H1 (cell line): ENCODE data around the gene PDE4D. TPM values are rescaled to one million over a fixed set of nuclear protein-coding genes. Genes with fewer than 3 reads are reported as not detected.

ENCODE experiments used
- CTCF ChIA-PET: fragments of 300-600 bp; sonication (Branson Sonifier 250); formaldehyde crosslinking; loops from one replicate; lab custom pipeline; 2021; ENCODE audit not compliant: partially characterized antibody; lab: Charles Lee
- POLR2A ChIA-PET: fragments of 300-600 bp; sonication (Branson Sonifier 250); formaldehyde crosslinking; loops from one replicate; lab custom pipeline; 2021; ENCODE audit warnings: inconsistent platforms; ENCODE audit not compliant: partially characterized antibody; lab: Charles Lee
- DNase-seq, 2 experiments: peaks; one replicate each; pipeline versions ENCODE4 v3.0.0 to v3.0.0-alpha.2; 2010 to 2022; ENCODE audit warnings: low spot score in 2 of 2, low read depth in 1 of 2, mixed read lengths in 1 of 2
- FAIRE-seq: peaks from 2 replicates; lab custom pipeline; 2011; peaks lifted over from hg19 to GRCh38; lab: Jason Lieb, UNC
- H2AFZ ChIP-seq: 2 replicates; pipeline ENCODE4 v1.8.1; 2012; ENCODE audit warnings: low read length, inconsistent platforms
- H2AK5ac ChIP-seq: 2 replicates; pipeline ENCODE4 v1.6.1; 2013; ENCODE audit warnings: low read depth, low read length
- H2BK120ac ChIP-seq: replicated peaks from 2 replicates; pipeline ENCODE3; 2013; ENCODE audit warnings: low read depth, low read length, inconsistent platforms
- H2BK12ac ChIP-seq: 2 replicates; pipeline ENCODE4 v1.6.1; 2013; ENCODE audit warnings: low read depth, low read length
- H2BK15ac ChIP-seq: 2 replicates; pipeline ENCODE4 v1.6.1; 2013; ENCODE audit warnings: low read length
- H2BK20ac ChIP-seq: 2 replicates; pipeline ENCODE4 v1.6.1; 2013; ENCODE audit warnings: low read length
- H2BK5ac ChIP-seq: 2 replicates; pipeline ENCODE4 v1.6.1; 2013; ENCODE audit warnings: low read depth, low read length
- H3K14ac ChIP-seq: 2 replicates; pipeline ENCODE4 v1.6.1; 2013; ENCODE audit warnings: inconsistent platforms; ENCODE audit not compliant: insufficient read length
- H3K18ac ChIP-seq: 2 replicates; pipeline ENCODE4 v1.6.1; 2013; ENCODE audit warnings: low read length; ENCODE audit errors: extremely low read depth
- H3K23ac ChIP-seq: 2 replicates; pipeline ENCODE4 v1.6.1; 2013; ENCODE audit warnings: inconsistent platforms; ENCODE audit not compliant: insufficient read length
- H3K23me2 ChIP-seq: 2 replicates; pipeline ENCODE4 v1.6.1; 2013; ENCODE audit warnings: low read depth, low read length
- H3K27ac ChIP-seq: 2 replicates; pipeline ENCODE4 v1.6.1; 2011; ENCODE audit warnings: low read depth, low read length, inconsistent platforms
- H3K27me3 ChIP-seq, 4 experiments: replicated peaks in 1 of 4; 1 replicate in 1 of 4; 2 replicates in 3 of 4; pipeline versions ENCODE4 v1.6.1 to v1.8.1; 2011 to 2013; ENCODE audit warnings: low read length in 3 of 4, mild to moderate bottlenecking in 3 of 4, inconsistent platforms in 2 of 4, mixed read lengths in 2 of 4, moderate library complexity in 1 of 4; ENCODE audit not compliant: control insufficient read depth in 3 of 4, insufficient read depth in 3 of 4; ENCODE audit errors: extremely low read depth in 1 of 4
- H3K36me3 ChIP-seq, 4 experiments: 2 replicates each; pipeline versions ENCODE4 v1.6.1 to v1.8.1; 2011 to 2013; ENCODE audit warnings: mild to moderate bottlenecking in 4 of 4, low read length in 3 of 4, moderate library complexity in 2 of 4, control low read depth in 1 of 4, inconsistent platforms in 1 of 4; ENCODE audit not compliant: insufficient read depth in 4 of 4, control insufficient read depth in 2 of 4
- H3K4ac ChIP-seq: replicated peaks from 2 replicates; pipeline ENCODE3; 2013; ENCODE audit warnings: low read length, low read depth, mixed read lengths, inconsistent platforms; ENCODE audit not compliant: insufficient read length
- H3K4me1 ChIP-seq, 4 experiments: replicated peaks in 1 of 4; 1 replicate in 1 of 4; 2 replicates in 3 of 4; pipeline versions ENCODE4 v1.6.1 to v1.8.1; 2011 to 2013; ENCODE audit warnings: low read length in 3 of 4, inconsistent platforms in 2 of 4, mixed read lengths in 1 of 4; ENCODE audit not compliant: insufficient read depth in 4 of 4, control insufficient read depth in 3 of 4
- H3K4me2 ChIP-seq, 2 experiments: 2 replicates each; pipeline versions ENCODE4 v1.6.1 to v1.8.1; 2011 to 2013; ENCODE audit warnings: low read depth in 2 of 2, low read length in 2 of 2, control low read depth in 1 of 2, inconsistent platforms in 1 of 2, mild to moderate bottlenecking in 1 of 2; ENCODE audit not compliant: insufficient read depth in 1 of 2
- H3K4me3 ChIP-seq, 4 experiments: fragments of 200-600, 300-600 bp in 1 of 4; sonication (generic), shearing (Covaris generic), sonication (Bioruptor Twin) in 1 of 4; 2 replicates each; pipeline versions ENCODE4 v1.5.1 to v1.8.1; 2011 to 2016; ENCODE audit warnings: low read length in 4 of 4, low read depth in 3 of 4, control low read depth in 2 of 4, inconsistent platforms in 2 of 4, mild to moderate bottlenecking in 2 of 4, mixed read lengths in 1 of 4, moderate library complexity in 1 of 4; ENCODE audit not compliant: insufficient read depth in 2 of 4; ENCODE audit errors: extremely low read depth in 1 of 4
- H3K56ac ChIP-seq: replicated peaks from 2 replicates; pipeline ENCODE3; 2013; ENCODE audit warnings: low read depth, mild to moderate bottlenecking, mixed read lengths, low read length, inconsistent platforms; ENCODE audit not compliant: insufficient read length
- H3K79me1 ChIP-seq: 2 replicates; pipeline ENCODE4 v1.6.1; 2013; ENCODE audit warnings: low read depth, low read length, control low read depth
- H3K79me2 ChIP-seq, 2 experiments: 2 replicates each; pipeline versions ENCODE4 v1.6.1 to v1.8.1; 2012 to 2013; ENCODE audit warnings: low read length in 2 of 2, mild to moderate bottlenecking in 2 of 2, inconsistent platforms in 1 of 2; ENCODE audit not compliant: insufficient read depth in 2 of 2, control insufficient read depth in 1 of 2
- H3K9ac ChIP-seq, 4 experiments: replicated peaks in 1 of 4; 1 replicate in 1 of 4; 2 replicates in 3 of 4; pipeline versions ENCODE4 v1.6.1 to v1.8.1; 2011 to 2013; ENCODE audit warnings: low read depth in 3 of 4, low read length in 3 of 4, control low read depth in 2 of 4, mild to moderate bottlenecking in 2 of 4, moderate library complexity in 2 of 4, inconsistent platforms in 1 of 4; ENCODE audit errors: extremely low read depth in 1 of 4
- H3K9me3 ChIP-seq, 2 experiments: 2 replicates each; pipeline versions ENCODE4 v1.6.1 to v1.8.1; 2012 to 2013; ENCODE audit warnings: mild to moderate bottlenecking in 2 of 2, moderate library complexity in 2 of 2, control low read depth in 1 of 2, inconsistent platforms in 1 of 2, low read depth in 1 of 2, low read length in 1 of 2, mixed read lengths in 1 of 2; ENCODE audit not compliant: insufficient read depth in 2 of 2
- H4K20me1 ChIP-seq, 2 experiments: replicated peaks in 1 of 2; 2 replicates each; pipeline versions ENCODE3 to v1.8.1; 2011 to 2013; ENCODE audit warnings: inconsistent platforms in 2 of 2, low read length in 2 of 2, mild to moderate bottlenecking in 1 of 2; ENCODE audit not compliant: insufficient read depth in 2 of 2, control insufficient read depth in 1 of 2
- H4K5ac ChIP-seq: 2 replicates; pipeline ENCODE4 v1.6.1; 2013; ENCODE audit warnings: low read length, low read depth, mixed read lengths, inconsistent platforms; ENCODE audit not compliant: insufficient read length
- H4K8ac ChIP-seq: 2 replicates; pipeline ENCODE4 v1.8.0; 2013; ENCODE audit warnings: mild to moderate bottlenecking, moderate library complexity, low read length, inconsistent platforms; ENCODE audit not compliant: insufficient read depth; ENCODE audit errors: extremely low read depth
- H4K91ac ChIP-seq: replicated peaks from 2 replicates; pipeline ENCODE3; 2013; ENCODE audit warnings: low read length, mixed read lengths, inconsistent platforms; ENCODE audit not compliant: insufficient read length
- CHD1 ChIP-seq: IDR thresholded peaks from 2 replicates; pipeline ENCODE4 v1.6.1; 2012; ENCODE audit warnings: low read depth, low read length, improper control_type of control experiment
- CHD2 ChIP-seq: IDR thresholded peaks from 2 replicates; pipeline ENCODE4 v1.6.1; 2012; ENCODE audit warnings: low read length, improper control_type of control experiment
- RBBP5 ChIP-seq: IDR thresholded peaks from 2 replicates; pipeline ENCODE4 v1.7.1; 2012; ENCODE audit warnings: low read depth, mild to moderate bottlenecking, inconsistent platforms, low read length, moderate library complexity, borderline replicate concordance
- WGBS, 2 experiments: shearing (Covaris generic) in 1 of 2; methylation state at CpG; one replicate each; pipeline versions ENCODE4 v1.1.6 to v1.1.7; 2013 to 2015; ENCODE audit warnings: low lambda C conversion rate in 2 of 2, mixed read lengths in 2 of 2, inconsistent platforms in 1 of 2, low coverage in 1 of 2, missing lambda C conversion rate in 1 of 2; ENCODE audit not compliant: insufficient replicate concordance in 2 of 2, insufficient coverage in 1 of 2, insufficient read length in 1 of 2; ENCODE audit errors: extremely low coverage in 1 of 2, missing lambda C conversion rate in 1 of 2; 5-methylcytosine and 5-hydroxymethylcytosine counted together
- polyA plus RNA-seq, 7 experiments: library from polyadenylated mRNA; depleted of rRNA in 3 of 7; stranded (reverse) in 5 of 7; unstranded in 2 of 7; fragments of >200 nt in 5 of 7; fragments of 200-250 nt in 2 of 7; gene quantifications; 1 replicate in 5 of 7; 2 replicates in 1 of 7; 4 replicates in 1 of 7; pipeline versions ENCODE4 v1.2.1 to v1.2.3, GENCODE V29; 2011 to 2013; ENCODE audit warnings: missing spikeins in 2 of 7, mixed read lengths in 2 of 7
- total RNA-seq: library from RNA; stranded (reverse); fragmentation: NEBNext Ultra II Directional; extraction: Animal tissue kit (Norgen Biotek cat#: 25700); gene quantifications from 2 replicates; pipeline ENCODE4 v1.2.1, GENCODE V29; 2021

Gene PDE4D
- total and polyA plus RNA-seq, 2 of the 8 experiments (the other 6 are each of a cell fraction or from before 2014, with no cell fraction given), result 2.3 to 3.7 TPM

GRCh38 chr5:59843511-59844213, 49.9 kb downstream of the PDE4D start:
- no peak overlapping the region for H3K56ac ChIP-seq
- no peak overlapping the region for H2BK20ac ChIP-seq
- no peak overlapping the region for H3K18ac ChIP-seq
- no peak overlapping the region for H3K23ac ChIP-seq
- no peak overlapping the region for H2BK5ac ChIP-seq
- TF ChIP-seq RBBP5, result no peak
- no peak for TF ChIP-seq CHD2
- no peak for TF ChIP-seq CHD1
- TF ChIP-seq, all 59 proteins: peak for 0
- Histone ChIP-seq H4K8ac (no peak overlapping the region), H3K27me3 (no peaks in the 10 kb centered on the region), H3K4me3 (no peak overlapping the region), H3K23me2 (no peaks in the 10 kb centered on the region), H3K27ac (no peak overlapping the region), H2BK12ac (no peak overlapping the region), H2AK5ac (no peak overlapping the region), H3K9ac (no peak overlapping the region), H3K4me1 (no peaks in the 10 kb centered on the region), H3K4ac (no peak overlapping the region), H3K79me2 (no peaks in the 10 kb centered on the region), H3K9me3 (no peaks in the 10 kb centered on the region), H4K5ac (no peak overlapping the region), H3K14ac (no peak overlapping the region), H4K20me1 (no peaks in the 10 kb centered on the region), H4K91ac (no peak overlapping the region), H2AFZ (no peak overlapping the region), H3K4me2 (no peak overlapping the region), H3K79me1 (no peaks in the 10 kb centered on the region), H2BK120ac (no peak overlapping the region), H3K36me3 (no peaks in the 10 kb centered on the region), H2BK15ac (no peak overlapping the region)
- WGBS, 2 experiments, result 100% methylated on average over 1 of the region's 1 CpG; no CpG with 5 or more reads in 1 of the 2 experiments
- ChIA-PET CTCF (interaction anchor here (1.2 kb wide), 1 partner anchor 13 kb away, joined by 4 read pairs; no protein-coding TSS in a partner anchor), POLR2A (no interaction called here)
- FAIRE-seq, result no peak
- no peak for DNase-seq
